Measurements from ENCODE around the gene TNFRSF19.

DNA sequence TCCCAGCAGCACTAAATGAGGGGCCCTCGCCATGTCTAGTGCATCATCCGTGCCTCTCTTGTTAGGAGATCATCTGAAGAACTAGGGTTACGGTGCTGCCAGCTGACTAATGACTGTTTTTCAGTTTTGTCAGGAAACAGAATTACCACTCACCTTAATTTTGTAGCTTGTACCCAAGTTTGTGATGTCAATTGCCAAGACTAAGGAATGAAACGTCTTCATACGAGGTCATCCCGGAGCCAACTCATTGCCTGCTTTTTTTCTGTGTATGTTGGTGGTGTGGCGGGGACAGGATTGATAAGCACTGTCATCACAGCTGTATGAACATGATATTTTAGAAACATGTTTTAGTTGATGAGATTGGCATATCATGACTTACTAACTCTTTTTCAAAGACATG, 100.6 kb downstream of the TNFRSF19 start:
- TF ChIP-seq POLR2AphosphoS5 (IDR thresholded peaks at IDR 0.05; ENCODE audit: low read depth, low read length), result no peak
- TF ChIP-seq, protein P1, sequence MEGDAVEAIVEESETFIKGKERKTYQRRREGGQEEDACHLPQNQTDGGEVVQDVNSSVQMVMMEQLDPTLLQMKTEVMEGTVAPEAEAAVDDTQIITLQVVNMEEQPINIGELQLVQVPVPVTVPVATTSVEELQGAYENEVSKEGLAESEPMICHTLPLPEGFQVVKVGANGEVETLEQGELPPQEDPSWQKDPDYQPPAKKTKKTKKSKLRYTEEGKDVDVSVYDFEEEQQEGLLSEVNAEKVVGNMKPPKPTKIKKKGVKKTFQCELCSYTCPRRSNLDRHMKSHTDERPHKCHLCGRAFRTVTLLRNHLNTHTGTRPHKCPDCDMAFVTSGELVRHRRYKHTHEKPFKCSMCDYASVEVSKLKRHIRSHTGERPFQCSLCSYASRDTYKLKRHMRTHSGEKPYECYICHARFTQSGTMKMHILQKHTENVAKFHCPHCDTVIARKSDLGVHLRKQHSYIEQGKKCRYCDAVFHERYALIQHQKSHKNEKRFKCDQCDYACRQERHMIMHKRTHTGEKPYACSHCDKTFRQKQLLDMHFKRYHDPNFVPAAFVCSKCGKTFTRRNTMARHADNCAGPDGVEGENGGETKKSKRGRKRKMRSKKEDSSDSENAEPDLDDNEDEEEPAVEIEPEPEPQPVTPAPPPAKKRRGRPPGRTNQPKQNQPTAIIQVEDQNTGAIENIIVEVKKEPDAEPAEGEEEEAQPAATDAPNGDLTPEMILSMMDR (IDR thresholded peaks at IDR 0.05), result no peak

Data from Panc1 (cell line).